ENCODE measurements around the gene ACVR2A.

Gene ACVR2A

DNA sequence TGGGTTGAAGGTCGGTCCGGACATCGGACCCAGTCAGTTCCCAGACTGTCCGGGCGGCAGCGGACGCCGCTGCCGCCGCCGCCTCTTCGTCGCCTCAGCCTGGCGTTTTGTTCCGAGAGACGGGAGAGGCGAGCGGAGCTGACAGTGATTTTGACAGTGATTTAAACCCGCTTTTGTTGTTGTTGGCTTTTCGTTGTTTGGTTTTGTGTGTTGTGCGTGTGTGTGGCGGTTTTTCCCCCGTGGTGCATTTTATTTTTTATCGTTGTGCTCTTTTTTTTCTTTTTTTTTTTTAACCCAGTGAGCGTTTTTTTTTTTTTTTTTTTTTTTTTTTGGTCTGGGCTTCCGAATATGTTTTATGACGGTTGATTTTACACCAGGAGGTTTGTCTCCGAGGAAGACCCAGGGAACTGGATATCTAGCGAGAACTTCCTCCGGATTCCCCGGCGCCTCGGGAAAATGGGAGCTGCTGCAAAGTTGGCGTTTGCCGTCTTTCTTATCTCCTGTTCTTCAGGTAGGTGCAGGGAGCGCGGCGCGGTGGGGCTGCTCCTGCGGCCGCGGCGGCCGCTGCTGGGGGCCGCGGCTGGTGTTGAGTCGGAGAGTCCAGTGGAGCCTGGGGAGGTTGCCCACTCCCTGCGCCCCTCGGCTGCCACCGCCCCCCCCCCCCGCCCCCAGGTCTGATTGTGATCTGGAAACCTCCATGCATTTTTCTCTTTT is at the start of gene ACVR2A:
Gene ACVR2A, plus strand, starts transcription at position 333 of the 714 bp plus-strand sequence. Its CDS starts 124 bp downstream, at position 457.
- DNase-seq (ENCODE audit: low read depth in 2 of 2), result peak; percentile 6 to 13

DNA sequence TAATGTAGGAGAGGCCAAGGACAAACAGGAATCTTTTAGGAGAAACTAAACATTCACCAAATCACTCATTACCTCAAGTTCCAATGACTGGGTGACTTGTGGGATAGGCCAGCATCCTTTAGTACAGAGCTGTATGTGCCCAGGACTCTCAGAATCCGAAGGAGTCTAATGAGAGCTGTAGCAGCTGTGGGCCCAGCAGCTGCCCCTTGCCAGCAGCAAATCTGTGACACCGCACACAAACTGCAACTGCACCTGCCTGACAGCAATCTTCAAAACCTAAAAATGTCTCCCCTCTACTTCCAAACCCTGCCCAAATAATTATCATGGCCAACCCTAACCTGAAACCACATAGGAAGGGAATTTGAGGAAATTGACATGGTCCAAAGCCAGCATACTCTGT is 44.5 kb upstream of the ACVR2A start:
- DNase-seq (ENCODE audit: low read depth in 2 of 2), result no peak

DNA sequence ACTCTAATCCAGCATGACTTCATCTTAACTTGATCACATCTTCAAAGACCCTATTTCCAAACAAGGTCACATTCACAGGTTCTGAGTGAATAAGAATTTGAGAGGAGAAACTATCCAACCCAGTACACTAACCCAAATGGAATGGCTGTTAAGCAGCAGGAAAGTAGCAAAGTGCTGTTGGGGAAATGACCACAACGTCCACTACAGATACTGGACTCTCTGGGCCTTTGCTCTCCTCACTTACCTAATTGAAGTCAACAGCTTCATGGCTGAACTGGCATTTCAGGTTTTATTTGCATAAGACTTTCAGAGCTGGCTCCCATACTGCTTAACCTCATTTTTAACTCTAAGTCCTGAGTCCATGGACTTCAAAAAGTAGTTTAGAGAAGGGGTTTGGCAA is 38.0 kb upstream of the ACVR2A start:
- no peak for DNase-seq (ENCODE audit: low read depth in 2 of 2)

DNA sequence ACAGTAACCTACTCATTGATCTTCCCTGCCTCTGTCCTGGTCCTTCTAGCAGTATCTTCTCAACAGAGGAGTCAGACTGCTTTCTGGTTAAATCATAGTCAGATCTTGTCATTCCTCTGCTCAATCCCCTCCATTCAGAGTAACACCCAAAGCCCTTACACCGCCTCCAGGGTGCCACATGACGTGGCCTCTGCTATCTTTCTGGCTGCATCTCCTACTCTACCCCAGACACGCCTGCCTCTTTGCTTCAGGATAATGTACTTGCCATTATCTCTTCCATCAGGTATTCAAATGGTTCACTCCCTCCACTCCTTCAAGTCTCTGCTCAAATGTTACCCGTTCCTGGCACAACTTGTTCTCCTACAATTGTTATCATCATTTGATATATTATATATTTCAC is 36.3 kb upstream of the ACVR2A start:
- DNase-seq (ENCODE audit: low read depth in 2 of 2), result no peak

DNA sequence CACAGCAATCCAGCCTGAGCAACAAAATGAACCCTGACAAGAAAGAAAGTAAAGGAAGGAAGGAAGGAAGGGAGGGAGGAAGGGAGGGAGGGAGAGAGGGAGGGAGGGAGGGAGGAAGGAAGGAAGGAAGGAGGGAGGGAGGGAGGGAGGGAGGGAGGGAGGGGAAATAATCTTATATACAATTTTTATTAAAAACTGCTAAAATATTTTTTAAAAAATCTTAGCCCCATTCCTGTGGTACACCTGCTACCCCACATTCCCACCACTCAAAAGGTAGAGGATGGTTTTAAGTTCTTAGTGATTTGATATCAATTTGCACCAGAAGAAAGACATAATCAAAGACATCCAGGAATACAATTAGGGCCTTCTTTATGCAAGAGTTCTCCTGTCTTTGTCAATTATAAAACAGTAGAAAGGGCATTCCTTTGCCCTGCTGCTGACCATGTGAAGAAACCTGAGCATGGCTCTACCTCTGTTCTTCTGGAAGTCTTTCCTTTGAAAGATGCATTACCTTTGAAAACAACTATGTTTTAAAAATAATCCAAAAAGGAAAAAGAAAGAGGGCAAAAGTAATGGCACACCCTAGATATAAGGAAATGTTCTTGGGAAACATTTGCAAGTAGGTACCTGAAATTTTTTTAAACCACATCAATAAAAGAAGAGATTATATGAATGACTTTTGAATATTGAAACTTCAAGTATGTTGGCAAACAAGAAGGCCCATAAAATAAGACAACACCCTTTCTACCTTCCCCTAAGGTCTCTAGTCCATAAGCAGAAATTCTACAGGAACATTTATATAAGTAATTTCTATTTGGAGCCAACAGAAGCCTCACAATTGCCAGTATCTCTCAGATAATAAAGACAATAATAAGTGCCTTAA is 33.7 kb upstream of the ACVR2A start:
- DNase-seq (ENCODE audit: low read depth in 2 of 2), result no peak

DNA sequence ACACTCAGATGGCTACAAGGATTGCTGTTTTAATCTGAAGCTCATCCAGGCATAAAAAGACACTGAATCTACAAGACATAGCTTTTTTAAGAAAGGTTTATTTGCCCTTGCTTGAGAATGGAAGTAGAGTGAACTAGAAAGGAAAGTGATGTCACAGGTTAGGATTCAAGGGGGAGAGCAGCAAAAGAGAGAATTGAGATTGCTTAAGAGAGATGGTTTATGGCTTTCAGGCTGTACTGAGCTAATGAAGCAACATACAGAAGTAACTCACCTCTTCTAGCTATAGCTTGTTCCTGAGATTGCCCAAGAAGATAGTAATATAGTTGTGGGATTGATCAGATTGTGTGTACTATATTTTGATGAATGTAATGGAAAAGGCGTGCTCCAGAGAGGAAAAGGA is 26.1 kb upstream of the ACVR2A start:
- DNase-seq (ENCODE audit: low read depth in 2 of 2), result no peak

DNA sequence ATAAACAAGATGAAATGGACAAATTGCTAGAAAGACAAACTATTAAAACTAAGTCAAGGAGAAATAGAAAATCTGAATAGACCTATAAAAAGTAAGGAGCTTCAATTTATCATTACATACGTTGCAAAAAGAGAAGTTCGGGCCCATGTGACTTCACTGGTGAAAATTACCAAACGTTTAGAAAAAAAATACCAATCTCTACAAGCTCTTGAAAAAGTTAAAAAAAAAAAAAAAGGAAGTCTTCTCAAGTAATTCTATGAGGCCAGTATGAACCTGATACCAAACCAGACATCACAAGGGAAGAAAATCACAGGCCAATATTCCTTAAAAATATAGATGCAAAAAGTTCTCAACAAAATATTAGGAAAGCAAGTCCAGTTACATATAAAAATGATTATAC is 20.2 kb upstream of the ACVR2A start:
- DNase-seq (ENCODE audit: low read depth in 2 of 2), result no peak

DNA sequence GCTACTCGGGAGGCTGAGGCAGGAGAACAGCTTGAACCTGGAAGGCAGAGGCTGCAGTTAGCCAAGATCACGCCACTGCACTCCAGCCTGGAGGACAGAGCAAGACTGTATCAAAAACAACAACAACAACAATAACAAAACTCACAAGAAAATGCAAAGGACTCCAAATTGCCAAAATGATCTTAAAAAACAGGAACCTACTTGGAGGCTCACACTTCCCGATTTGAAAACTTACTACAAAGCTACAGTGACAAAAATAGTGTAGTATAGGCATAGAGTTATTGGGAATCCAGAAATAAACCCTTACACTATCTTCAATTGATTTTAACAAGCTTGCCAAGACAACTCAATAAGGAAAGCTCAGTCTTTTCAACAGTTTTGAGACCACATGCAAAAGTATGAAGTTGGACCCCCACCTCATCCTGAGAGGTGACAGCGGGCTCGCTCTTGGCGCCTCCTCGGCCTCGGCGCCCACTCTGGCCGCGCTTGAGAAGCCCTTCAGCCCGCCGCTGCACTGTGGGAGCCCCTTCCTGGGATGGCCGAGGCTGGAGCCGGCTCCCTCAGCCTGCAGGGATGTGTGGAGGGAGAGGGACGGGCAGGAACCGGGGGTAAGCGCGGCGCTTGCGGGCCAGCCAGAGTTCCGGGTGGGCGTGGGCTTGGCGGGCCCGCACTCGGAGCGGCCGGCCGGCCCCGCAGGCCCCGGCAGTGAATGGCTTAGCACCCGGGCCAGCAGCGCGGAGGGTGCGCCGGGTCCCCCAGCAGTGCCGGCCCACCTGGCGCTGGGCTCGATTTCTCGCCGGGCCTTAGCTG is 18.3 kb upstream of the ACVR2A start:
- no peak for DNase-seq (ENCODE audit: low read depth in 2 of 2)

DNA sequence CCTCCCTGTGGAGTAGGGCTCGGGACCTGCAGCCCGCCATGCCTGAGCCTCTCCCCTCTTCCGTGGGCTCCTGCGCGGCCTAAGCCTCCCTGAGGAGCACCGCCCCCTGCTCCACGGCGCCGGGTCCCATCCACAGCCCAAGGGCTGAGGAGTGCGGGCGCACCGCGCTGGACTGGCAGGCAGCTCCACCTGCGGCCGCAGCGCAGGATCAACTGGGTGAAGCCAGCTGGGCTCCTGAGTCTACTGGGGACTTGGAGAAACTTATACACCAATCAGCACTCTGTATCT is 17.8 kb upstream of the ACVR2A start:
- no peak for DNase-seq (ENCODE audit: low read depth in 2 of 2)

DNA sequence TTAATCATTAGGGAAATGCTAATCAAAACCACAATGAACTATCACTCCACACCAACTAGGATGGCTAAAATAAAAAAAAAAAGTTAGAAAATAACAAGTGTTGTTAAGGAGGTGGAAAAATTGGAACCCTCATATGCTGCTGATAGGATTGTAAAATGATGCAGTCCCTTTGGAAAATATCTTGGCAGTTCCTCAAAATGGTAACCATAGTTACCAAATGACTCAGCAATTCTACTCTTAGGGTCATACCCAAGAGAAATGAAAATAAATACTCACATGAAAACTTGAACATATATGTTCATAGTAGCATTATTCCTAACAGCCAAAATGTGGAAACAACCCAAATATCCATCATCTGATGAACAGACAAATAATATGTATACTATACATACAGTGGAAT is 15.7 kb upstream of the ACVR2A start:
- no peak for DNase-seq (ENCODE audit: low read depth in 2 of 2)

DNA sequence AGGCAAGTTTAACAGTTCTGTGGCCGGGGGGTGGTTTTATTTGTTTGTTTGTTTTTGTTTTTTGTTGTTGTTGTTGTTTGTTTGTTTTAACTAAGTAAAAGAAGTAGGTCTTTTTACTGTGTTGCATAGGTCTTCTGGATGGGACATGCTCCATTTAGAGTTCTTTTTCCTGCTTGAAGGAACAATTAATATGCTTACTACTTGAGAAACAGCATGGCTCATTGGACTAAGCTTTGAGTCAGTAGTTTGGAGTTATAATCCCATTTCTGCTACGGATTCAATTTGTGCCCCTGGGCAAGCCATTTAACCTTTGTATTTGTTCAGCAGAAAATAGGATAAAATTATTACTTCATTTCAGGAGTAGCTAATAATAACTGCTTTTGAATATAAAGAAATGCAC is 8.7 kb upstream of the ACVR2A start:
- DNase-seq (ENCODE audit: low read depth in 2 of 2), result no peak

DNA sequence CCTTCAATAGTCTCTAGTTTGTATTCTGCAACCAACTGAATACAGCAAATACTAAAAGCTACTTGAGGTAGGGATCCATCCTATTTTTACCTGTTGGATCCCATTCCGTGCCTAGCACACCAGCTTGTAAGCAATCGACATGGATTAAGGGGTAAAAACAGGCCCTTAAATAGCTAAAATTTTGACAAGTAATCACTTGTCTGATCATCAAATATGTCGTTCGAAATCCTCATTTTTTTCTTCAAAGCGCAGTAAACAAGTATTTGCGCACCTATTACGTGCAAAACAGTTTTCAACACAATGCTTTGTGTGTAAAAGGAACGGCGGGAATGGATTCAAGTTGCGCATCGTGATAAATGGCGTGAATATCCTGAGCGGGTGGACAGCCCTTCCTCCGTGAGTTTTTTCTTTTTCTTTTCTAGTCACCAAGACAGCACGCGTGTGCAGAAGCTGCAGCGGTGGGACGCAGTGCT is 1.4 kb upstream of the ACVR2A start:
- DNase-seq (ENCODE audit: low read depth in 2 of 2), result no peak

DNA sequence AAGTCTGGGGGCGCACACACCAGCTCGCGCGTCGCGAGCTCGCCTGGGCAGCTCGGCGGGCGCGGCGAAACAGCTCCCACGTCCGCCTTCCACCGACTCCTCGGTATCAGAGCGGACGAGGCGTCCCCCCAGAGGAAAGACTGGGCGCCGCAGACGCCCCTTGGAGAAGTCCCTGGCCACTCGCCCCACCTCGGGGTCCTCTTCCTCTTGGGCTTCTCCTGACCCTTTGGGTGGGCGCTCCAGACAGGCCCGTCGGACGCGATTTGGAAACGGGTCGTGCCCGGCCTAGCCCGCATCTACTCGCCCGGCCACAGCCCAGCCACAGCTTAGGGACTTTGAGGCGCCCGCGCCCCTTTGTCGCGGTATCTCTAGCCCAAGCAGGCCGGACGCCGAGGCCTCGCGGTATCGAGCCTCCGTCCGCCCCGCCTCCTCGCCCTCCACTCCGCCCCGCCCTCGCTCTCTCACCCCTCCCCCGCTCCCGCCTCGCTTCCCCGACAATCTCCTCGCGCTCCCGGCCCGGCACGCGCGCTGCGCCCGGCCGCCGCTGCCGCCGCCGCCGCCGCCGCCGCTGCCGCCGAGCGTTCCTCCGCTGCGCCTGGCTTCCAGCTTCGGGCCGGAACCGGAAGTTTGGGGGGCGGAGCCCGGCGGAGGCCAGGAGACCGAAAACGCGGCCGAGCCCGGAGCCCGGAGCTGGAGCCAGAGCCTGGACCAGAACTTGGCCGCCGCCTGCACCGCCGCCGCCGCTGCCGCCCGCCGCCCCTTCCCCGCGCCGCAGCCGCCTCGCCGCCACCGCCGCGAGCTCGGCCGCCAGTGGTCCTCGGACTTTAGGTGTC is 749 bp upstream of the ACVR2A start:
- peak; percentile 82 to 83 for DNase-seq (ENCODE audit: low read depth in 2 of 2)

DNA sequence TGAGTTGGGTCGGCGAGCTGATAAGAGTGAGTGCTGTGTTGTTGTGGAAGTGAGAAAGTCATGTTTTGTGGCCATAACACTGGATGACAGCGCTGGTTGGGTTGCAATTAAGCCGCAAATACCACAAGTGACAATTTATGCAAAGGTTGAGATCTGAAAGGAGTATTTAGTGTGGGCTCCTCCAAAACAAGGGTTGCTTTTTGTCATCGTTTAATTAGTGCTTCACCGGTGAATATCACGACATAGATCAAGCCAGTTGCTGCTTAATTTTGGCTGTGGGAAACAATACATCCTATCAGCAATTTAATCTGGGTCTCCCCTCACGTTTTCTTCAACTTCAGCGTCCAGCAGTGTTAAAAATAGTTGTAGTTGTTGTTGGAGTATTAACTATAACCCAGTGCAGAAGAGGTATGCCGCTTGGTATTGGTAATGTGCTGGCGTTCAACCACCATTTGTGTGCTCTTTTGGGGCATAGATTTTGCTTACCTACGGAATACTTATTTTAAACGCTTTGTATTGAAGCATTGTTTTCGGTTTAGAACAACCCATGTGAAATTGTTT is 662 bp downstream of the ACVR2A start:
- DNase-seq (ENCODE audit: low read depth in 2 of 2), result peak; percentile 3 to 4

DNA sequence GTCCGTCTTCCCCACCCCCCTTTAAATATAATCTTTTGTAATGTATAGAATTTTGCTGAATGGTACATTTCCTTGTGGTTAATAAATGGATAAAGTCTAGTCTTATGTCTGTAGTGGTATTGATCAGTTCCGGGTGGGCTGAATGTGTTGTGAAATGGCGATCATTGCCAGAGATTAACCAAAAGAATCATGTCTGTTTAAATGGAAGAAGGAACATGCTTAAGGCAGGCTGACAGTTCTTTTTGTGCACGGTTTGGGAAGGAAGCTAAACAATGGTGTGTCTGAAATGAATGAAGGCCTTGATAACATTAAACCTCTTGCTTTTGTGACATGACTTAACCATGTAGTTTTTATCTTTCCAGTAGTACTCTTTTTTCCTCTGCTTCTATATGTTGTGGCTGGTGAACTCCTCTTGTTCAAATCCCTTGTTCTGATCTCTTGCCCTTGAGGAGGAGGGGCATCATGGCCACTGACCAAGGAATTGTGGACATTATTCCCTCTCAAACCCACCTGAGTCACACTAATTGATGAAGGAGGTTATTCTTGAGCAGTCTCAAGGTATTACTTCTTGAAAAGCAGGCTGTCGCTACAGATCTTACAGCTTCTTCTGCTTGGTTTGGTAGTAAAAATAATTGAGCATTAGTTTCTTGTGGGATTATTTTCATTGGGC is 1.7 kb downstream of the ACVR2A start:
- DNase-seq (ENCODE audit: low read depth in 2 of 2), result no peak

DNA sequence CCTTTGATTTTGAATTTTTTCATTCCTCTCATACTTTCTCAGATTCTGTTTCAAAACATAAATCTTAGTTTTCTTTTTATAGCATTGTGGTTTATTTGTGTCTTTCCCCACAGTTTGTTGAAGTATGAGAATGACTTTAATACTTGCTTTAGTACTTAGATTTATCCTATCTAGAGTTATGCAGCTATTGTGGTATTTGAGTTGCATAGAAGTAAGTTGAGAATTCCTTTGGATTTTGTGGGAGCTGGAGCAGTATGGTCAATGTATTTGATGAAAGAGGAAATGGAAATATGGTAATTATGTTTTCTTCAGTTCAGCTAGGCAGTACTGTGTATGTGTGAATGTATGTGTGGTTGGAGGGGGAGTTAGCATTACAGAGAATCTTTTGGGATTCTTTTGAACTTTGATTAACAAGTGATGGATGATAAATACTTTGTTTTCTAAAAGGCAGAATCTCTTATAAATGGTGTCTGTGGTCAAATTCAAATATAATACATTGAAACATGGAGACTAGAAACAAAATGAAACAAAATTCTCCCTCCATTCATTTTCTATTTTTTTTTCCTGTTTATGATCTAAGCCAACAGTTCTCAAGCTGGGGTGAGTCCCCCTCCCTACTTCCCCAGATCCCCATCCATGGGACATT is 3.0 kb downstream of the ACVR2A start:
- no peak for DNase-seq (ENCODE audit: low read depth in 2 of 2)

DNA sequence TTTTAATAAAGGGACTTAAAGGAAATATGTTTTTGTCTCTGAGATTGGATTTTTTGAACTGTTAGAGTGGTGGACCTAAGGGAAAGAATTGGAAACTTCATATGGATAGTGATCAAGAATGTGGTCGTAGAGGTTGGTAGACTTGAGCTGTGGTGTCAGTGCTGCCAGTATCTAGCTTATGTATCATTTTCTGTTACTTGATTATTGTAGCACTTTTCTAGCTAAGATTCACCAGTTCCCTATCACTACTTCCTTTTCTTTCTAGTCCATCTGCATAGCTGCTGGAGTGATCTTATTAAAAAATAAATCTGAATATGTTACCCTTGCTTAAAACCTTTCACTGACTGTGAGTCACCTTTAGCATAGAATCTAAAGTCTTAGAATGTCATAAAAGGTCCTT is 6.0 kb downstream of the ACVR2A start:
- no peak for DNase-seq (ENCODE audit: low read depth in 2 of 2)

DNA sequence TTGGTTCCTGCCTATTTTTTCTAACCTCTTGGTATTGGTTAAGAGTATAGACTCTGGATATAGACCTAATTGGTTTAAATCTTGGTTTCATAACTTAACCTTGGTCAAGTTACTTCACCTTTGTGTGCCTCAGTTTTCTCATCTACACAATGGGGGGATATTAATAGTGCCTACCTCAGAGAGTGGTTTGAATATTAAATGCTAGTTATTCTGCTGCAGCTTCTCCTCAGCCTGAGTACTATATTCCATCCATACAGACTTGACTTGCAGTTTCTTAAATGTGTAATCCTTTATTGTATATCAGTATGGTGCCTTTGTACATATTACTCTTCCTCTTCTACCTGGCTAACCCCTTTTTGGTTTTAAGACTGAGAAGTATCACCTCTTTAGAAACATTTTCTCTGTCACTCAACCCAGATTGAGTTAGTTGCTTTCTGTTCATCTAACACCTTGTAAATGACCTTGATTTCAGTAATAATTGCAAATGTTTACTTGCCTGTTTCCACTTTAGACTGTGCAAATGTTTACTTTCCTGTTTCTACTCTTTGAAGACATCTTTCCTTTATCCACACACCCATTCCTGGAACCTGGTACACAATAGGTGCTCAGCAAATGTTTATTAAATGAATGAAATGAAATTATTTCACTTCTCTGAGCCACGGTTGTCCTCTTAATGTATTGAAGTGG is 6.6 kb downstream of the ACVR2A start:
- DNase-seq (ENCODE audit: low read depth in 2 of 2), result no peak

DNA sequence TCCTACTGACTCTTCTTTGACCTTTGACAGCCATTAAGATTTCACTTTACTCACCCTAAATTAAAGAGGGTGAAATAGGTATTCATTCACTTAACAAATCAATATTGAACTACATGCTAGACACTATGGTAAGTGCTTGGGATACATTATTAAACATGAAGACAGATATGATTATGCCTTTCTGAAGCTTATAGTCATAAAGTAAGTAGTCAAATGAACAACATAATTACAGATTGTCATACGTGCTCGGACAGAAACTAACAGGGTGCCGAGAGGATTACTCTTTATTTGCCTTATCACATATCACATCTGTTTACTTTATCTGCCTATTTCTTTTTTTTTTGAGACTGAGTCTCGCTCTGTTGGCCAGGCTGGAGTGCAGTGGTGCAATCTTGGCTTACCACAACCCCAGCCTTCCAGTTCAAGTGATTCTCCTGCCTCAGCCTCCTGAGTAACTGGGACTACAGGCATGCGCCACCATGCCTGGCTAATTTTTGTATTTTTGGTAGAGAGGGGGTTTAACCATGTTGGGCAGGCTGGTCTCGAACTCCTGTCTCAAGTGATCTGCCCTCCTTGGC is 9.8 kb downstream of the ACVR2A start:
- no peak for DNase-seq (ENCODE audit: low read depth in 2 of 2)
